Measurements from ENCODE around the gene TMEM150B. TPM values are rescaled to one million over a fixed set of nuclear protein-coding genes. Genes with fewer than 3 reads are reported as not detected.

The TMEM150B gene
- total and polyA plus RNA-seq, 2 donors (not counting 3 experiments of a cell fraction or from before 2014, with no cell fraction given): not detected

DNA sequence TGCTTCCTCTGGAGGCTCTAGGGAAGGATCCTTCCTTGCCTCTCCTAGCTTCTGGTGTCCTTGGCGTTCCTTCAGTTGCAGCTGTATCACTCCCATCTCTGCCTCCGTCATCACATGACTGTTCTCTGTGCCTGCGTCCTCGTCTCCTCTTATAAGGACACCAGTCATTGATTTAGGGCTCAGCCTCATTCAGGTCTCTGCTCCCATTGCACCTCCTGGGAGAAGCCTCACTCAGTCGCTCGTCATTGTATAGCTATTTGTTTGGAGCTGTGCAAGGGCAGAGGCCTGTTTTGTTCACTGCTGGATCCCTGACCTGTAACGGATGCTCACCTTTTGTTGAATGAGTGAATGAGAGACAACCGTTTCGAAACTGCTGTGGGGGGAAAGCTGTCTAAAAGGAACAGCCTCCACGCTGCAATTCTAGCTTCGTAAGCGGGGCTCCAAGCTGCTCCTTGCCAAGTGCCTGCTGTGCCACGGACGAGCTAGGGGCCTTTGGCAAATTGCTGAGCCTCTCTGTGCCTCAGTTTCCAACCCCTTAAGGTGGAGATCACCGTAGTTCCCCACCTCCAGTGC lies 24.2 kb downstream of the TMEM150B start:
- Histone ChIP-seq H3K27ac (ENCODE audit: insufficient read depth, low read depth, low read length) (no peak overlapping the region), H2AFZ (ENCODE audit: low read depth, low read length) (peak overlapping the region; percentile 98), H3K9ac (replicated peaks; ENCODE audit: extremely low read depth, insufficient read depth, low read length) (no peak overlapping the region), H4K20me1 (replicated peaks; ENCODE audit: control insufficient read depth, extremely low read depth, insufficient read depth, low read length) (no peaks in the 10 kb centered on the region), H3K4me2 (ENCODE audit: insufficient read depth, low read length) (no peak overlapping the region), H3K36me3 (ENCODE audit: control insufficient read depth in 2 of 2, extremely low read depth in 1 of 2, insufficient read depth in 2 of 2, low read length in 2 of 2) (no peaks in the 10 kb centered on the region), H3K9me3 (replicated peaks; ENCODE audit: control insufficient read depth, insufficient read depth, low read length) (no peaks in the 10 kb centered on the region), H3K4me3 (replicated peaks in 1 of 3; ENCODE audit: insufficient read depth in 1 of 3, low read depth in 1 of 3, low read length in 3 of 3) (no peak overlapping the region), H3K9me1 (replicated peaks; ENCODE audit: control insufficient read depth, extremely low read depth, insufficient read depth, low read length) (no peaks in the 10 kb centered on the region), H3K79me2 (ENCODE audit: control insufficient read depth, insufficient read depth, low read length) (no peaks in the 10 kb centered on the region), H3K27me3 (ENCODE audit: control insufficient read depth in 2 of 2, insufficient read depth in 2 of 2, low read length in 2 of 2) (peaks cover 0 to 3% of the 10 kb centered on the region in 2 experiments), H3K4me1 (ENCODE audit: control insufficient read depth, extremely low read depth, insufficient read depth, low read length) (no peaks in the 10 kb centered on the region)
- dilution Hi-C loops (cut with MboI; ENCODE audit: extremely low pct_ligation_motif_present, low sequenced_read_pairs) (no loop called here), intact Hi-C loops (cut with micrococcal nuclease) (loop anchor here (1.0 to 5.0 kb wide), 4 partner anchors 38 to 202 kb away; partner anchors contain the start of gene KMT5C)
- ChIA-PET POLR2A (interaction anchor here (1.3 kb wide), 1 partner anchor 107 kb away, joined by 4 read pairs; the partner anchor contains the start of gene UBE2S), CTCF (interaction anchor here (0.6 to 3.8 kb wide), 35 partner anchors 9 to 203 kb away, joined by 3 to 51 read pairs (median 5); partner anchors contain the start of genes HSPBP1, IL11, KMT5C and NAT14)
- no TSS peak for BruUV-seq (replicated peaks)
- no peak for DNase-seq (ENCODE audit: low read depth, low spot score)
- TF ChIP-seq POLR2AphosphoS5 (IDR thresholded peaks at IDR 0.05; ENCODE audit: insufficient read depth, low read depth, low read length) (no peak), JUN (IDR thresholded peaks at IDR 0.05; ENCODE audit: borderline replicate concordance, insufficient read depth, insufficient read length, low read depth) (no peak)
- FAIRE-seq: no peak

DNA sequence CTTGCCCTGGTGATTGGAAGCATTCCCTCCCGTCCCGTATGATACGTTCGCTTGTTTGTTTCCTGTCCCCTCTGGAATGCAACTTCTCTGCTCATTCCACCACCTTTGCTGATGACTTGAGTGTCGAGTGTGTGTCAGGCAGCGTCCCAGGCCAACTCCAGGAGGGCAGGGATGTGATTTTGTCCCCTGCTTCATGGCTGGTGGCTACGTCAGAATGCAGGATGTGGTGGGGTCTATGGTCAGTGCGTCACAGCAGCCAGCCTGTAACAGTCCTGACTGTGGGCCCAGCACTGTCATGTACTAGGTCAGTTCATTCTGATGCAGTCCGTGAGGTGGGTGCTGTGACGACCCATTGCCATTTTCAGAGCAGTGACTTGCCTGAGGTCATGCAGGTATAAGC lies 25.1 kb downstream of the TMEM150B start:
- ChIA-PET POLR2A (no interaction called here), CTCF (interaction anchor here (3.8 kb wide), 1 partner anchor 84 kb away, joined by 51 read pairs; the partner anchor contains the start of gene TMEM238)
- Histone ChIP-seq H3K9me1 (replicated peaks; ENCODE audit: control insufficient read depth, extremely low read depth, insufficient read depth, low read length) (no peaks in the 10 kb centered on the region), H3K9ac (replicated peaks; ENCODE audit: extremely low read depth, insufficient read depth, low read length) (no peak overlapping the region), H3K4me3 (replicated peaks in 1 of 3; ENCODE audit: insufficient read depth in 1 of 3, low read depth in 1 of 3, low read length in 3 of 3) (no peak overlapping the region), H4K20me1 (replicated peaks; ENCODE audit: control insufficient read depth, extremely low read depth, insufficient read depth, low read length) (no peaks in the 10 kb centered on the region), H3K4me1 (ENCODE audit: control insufficient read depth, extremely low read depth, insufficient read depth, low read length) (no peaks in the 10 kb centered on the region), H3K27me3 (ENCODE audit: control insufficient read depth in 2 of 2, insufficient read depth in 2 of 2, low read length in 2 of 2) (peaks cover 0 to 3% of the 10 kb centered on the region in 2 experiments), H3K4me2 (ENCODE audit: insufficient read depth, low read length) (no peak overlapping the region), H3K79me2 (ENCODE audit: control insufficient read depth, insufficient read depth, low read length) (no peaks in the 10 kb centered on the region), H3K9me3 (replicated peaks; ENCODE audit: control insufficient read depth, insufficient read depth, low read length) (no peaks in the 10 kb centered on the region), H3K27ac (ENCODE audit: insufficient read depth, low read depth, low read length) (no peak overlapping the region), H3K36me3 (ENCODE audit: control insufficient read depth in 2 of 2, extremely low read depth in 1 of 2, insufficient read depth in 2 of 2, low read length in 2 of 2) (no peaks in the 10 kb centered on the region), H2AFZ (ENCODE audit: low read depth, low read length) (no peak overlapping the region)
- dilution Hi-C loops (cut with MboI; ENCODE audit: extremely low pct_ligation_motif_present, low sequenced_read_pairs) (no loop called here), intact Hi-C loops (cut with micrococcal nuclease) (loop anchor here (5.0 kb wide), 1 partner anchor 158 kb away; no protein-coding TSS in a partner anchor)
- DNase-seq (ENCODE audit: low read depth, low spot score) (no peak), FAIRE-seq (no peak)
- BruUV-seq (replicated peaks): no TSS peak
- TF ChIP-seq EZH2 (IDR thresholded peaks at IDR 0.05; ENCODE audit: borderline replicate concordance, low read depth, low read length, severe bottlenecking): no peak
- TF ChIP-seq, protein P1, sequence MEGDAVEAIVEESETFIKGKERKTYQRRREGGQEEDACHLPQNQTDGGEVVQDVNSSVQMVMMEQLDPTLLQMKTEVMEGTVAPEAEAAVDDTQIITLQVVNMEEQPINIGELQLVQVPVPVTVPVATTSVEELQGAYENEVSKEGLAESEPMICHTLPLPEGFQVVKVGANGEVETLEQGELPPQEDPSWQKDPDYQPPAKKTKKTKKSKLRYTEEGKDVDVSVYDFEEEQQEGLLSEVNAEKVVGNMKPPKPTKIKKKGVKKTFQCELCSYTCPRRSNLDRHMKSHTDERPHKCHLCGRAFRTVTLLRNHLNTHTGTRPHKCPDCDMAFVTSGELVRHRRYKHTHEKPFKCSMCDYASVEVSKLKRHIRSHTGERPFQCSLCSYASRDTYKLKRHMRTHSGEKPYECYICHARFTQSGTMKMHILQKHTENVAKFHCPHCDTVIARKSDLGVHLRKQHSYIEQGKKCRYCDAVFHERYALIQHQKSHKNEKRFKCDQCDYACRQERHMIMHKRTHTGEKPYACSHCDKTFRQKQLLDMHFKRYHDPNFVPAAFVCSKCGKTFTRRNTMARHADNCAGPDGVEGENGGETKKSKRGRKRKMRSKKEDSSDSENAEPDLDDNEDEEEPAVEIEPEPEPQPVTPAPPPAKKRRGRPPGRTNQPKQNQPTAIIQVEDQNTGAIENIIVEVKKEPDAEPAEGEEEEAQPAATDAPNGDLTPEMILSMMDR (IDR thresholded peaks at IDR 0.05; ENCODE audit: extremely low read depth in 1 of 2, insufficient read depth in 1 of 2, low read depth in 1 of 2, low read length in 2 of 2): no peak
- TF ChIP-seq POLR2AphosphoS5 (IDR thresholded peaks at IDR 0.05; ENCODE audit: insufficient read depth, low read depth, low read length): no peak
- TF ChIP-seq MYC (IDR thresholded peaks at IDR 0.05; ENCODE audit: low read depth, low read length): no peak
- TF ChIP-seq JUN (IDR thresholded peaks at IDR 0.05; ENCODE audit: borderline replicate concordance, insufficient read depth, insufficient read length, low read depth): no peak
- TF ChIP-seq GATA2 (IDR thresholded peaks at IDR 0.05; ENCODE audit: insufficient read depth, insufficient read length, low read depth, low read length): no peak
- no peak for TF ChIP-seq POLR2A (IDR thresholded peaks at IDR 0.05; ENCODE audit: low read depth, low read length)
